Epithelial cell of esophagus (primary cell): Measurements from ENCODE around the gene ZWINT.
A peak's percentile ranks its signal among the peaks of the same experiment; 100 is the strongest.

ENCODE experiments used
- DNase-seq: peaks from one replicate; pipeline ENCODE4 v3.0.0; 2010; ENCODE audit warnings: low read depth
- H3K4me3 ChIP-seq: 2 replicates; pipeline ENCODE4 v1.5.1; 2011; ENCODE audit warnings: mild to moderate bottlenecking, low read length, control low read depth
- CTCF ChIP-seq: IDR thresholded peaks from 2 replicates; pipeline ENCODE4 v1.5.1; 2011; ENCODE audit warnings: low read depth, mild to moderate bottlenecking, low read length, control low read depth, inconsistent platforms; ENCODE audit not compliant: insufficient read depth; ENCODE audit errors: missing control alignments

The ZWINT gene

GRCh38 chr10:56351909-56352630 lies 9.0 kb downstream of the ZWINT start:
- TF ChIP-seq CTCF: no peak
- no peak for DNase-seq
- H3K4me3 ChIP-seq: no peak overlapping the region

GRCh38 chr10:56349611-56350010 lies 11.4 kb downstream of the ZWINT start:
- DNase-seq: peak; percentile 21
- peak; percentile 42 for TF ChIP-seq CTCF
- no peak overlapping the region for H3K4me3 ChIP-seq

- no peak overlapping the region for H3K4me3 ChIP-seq
- no peak for TF ChIP-seq CTCF
- no peak for DNase-seq
These were observed 13.0 kb downstream of the ZWINT start for GRCh38 chr10:56348101-56348500.

- peak; percentile 57 for DNase-seq
- no peak overlapping the region for H3K4me3 ChIP-seq
- no peak for TF ChIP-seq CTCF
These were observed 14.1 kb downstream of the ZWINT start for GRCh38 chr10:56346845-56347415.

GRCh38 chr10:56341612-56342011 lies 19.4 kb downstream of the ZWINT start:
- DNase-seq: no peak
- no peak for TF ChIP-seq CTCF
- H3K4me3 ChIP-seq: no peak overlapping the region

- no peak for DNase-seq
- TF ChIP-seq CTCF: no peak
- no peak overlapping the region for H3K4me3 ChIP-seq
These were observed 31.1 kb downstream of the ZWINT start for GRCh38 chr10:56329961-56330360.

GRCh38 chr10:56327118-56327517 lies 33.9 kb downstream of the ZWINT start:
- no peak overlapping the region for H3K4me3 ChIP-seq
- TF ChIP-seq CTCF: no peak
- no peak for DNase-seq
